WERI-Rb-1 (cell line): ENCODE measurements around the gene EVX2.

Source experiments
- DNase-seq: peaks from one replicate; pipeline ENCODE4 v3.0.0-alpha.2; 2020
- H3K27ac ChIP-seq: fragments of 250-450 bp; sonication (Bioruptor Pico); 2 replicates; pipeline ENCODE4 v1.5.1; 2020; ENCODE audit warnings: mild to moderate bottlenecking, moderate library complexity
- H3K27me3 ChIP-seq: fragments of 250-450 bp; sonication (Bioruptor Pico); 2 replicates; pipeline ENCODE4 v1.5.1; 2021; ENCODE audit warnings: mild to moderate bottlenecking, low read depth, moderate library complexity; ENCODE audit not compliant: insufficient read depth, severe bottlenecking
- H3K36me3 ChIP-seq: fragments of 250-450 bp; sonication (Bioruptor Pico); 2 replicates; pipeline ENCODE4 v1.5.1; 2020; ENCODE audit warnings: mild to moderate bottlenecking, moderate library complexity
- H3K4me3 ChIP-seq: 2 replicates; pipeline ENCODE4 v1.5.1; 2011; ENCODE audit warnings: low read depth, mild to moderate bottlenecking, control low read depth, low read length
- H3K9me3 ChIP-seq: fragments of 250-450 bp; sonication (Bioruptor Pico); 2 replicates; pipeline ENCODE4 v1.5.1; 2021; ENCODE audit warnings: mild to moderate bottlenecking, moderate library complexity; ENCODE audit not compliant: severe bottlenecking
- CTCF ChIP-seq: IDR thresholded peaks from 2 replicates; pipeline ENCODE4 v1.5.1; 2011; ENCODE audit warnings: low read depth, mild to moderate bottlenecking, control low read depth, inconsistent platforms, low read length

Gene EVX2

GRCh38 chr2:176097820-176098365, 14.1 kb upstream of the EVX2 start:
- peaks cover 11% of the 10 kb centered on the region for H3K9me3 ChIP-seq
- H3K4me3 ChIP-seq = peak overlapping the region; percentile 9; the same call in 1 of the 2 replicates
- no peak for DNase-seq
- TF ChIP-seq CTCF = no peak
- H3K27me3 ChIP-seq = peaks cover 100% of the 10 kb centered on the region
- H3K27ac ChIP-seq = no peak overlapping the region
- H3K36me3 ChIP-seq = no peaks in the 10 kb centered on the region

- H3K36me3 ChIP-seq = no peaks in the 10 kb centered on the region
- no peak overlapping the region for H3K27ac ChIP-seq
- H3K27me3 ChIP-seq = peaks cover 97% of the 10 kb centered on the region
- peak overlapping the region; percentile 43 for H3K4me3 ChIP-seq
- H3K9me3 ChIP-seq = peaks cover 11% of the 10 kb centered on the region
- peak; percentile 94 for TF ChIP-seq CTCF
- DNase-seq = peak; percentile 77
Measured at GRCh38 chr2:176096986-176097819, 13.4 kb upstream of the EVX2 start.

GRCh38 chr2:176096243-176096985, 12.7 kb upstream of the EVX2 start:
- Histone ChIP-seq H3K9me3 (peaks cover 11% of the 10 kb centered on the region), H3K27ac (no peak overlapping the region)
- DNase-seq = no peak

GRCh38 chr2:176095421-176095820, 11.7 kb upstream of the EVX2 start:
- H3K4me3 ChIP-seq = no peak overlapping the region
- H3K27me3 ChIP-seq = peaks cover 97% of the 10 kb centered on the region
- no peak for DNase-seq
- H3K9me3 ChIP-seq = peaks cover 9% of the 10 kb centered on the region
- no peak overlapping the region for H3K27ac ChIP-seq
- no peaks in the 10 kb centered on the region for H3K36me3 ChIP-seq
- TF ChIP-seq CTCF = no peak

More at GRCh38 chr2:176096243-176096985, 12.7 kb upstream of the EVX2 start:
- Histone ChIP-seq H3K27me3 (peaks cover 97% of the 10 kb centered on the region), H3K36me3 (no peaks in the 10 kb centered on the region), H3K4me3 (0 out of 2 replicates have a peak overlapping the region, but pooled peaks have one; percentile 43)
- TF ChIP-seq CTCF = no peak

GRCh38 chr2:176094349-176094748, 10.6 kb upstream of the EVX2 start:
- no peak for TF ChIP-seq CTCF
- Histone ChIP-seq H3K4me3 (no peak overlapping the region), H3K27me3 (peaks cover 97% of the 10 kb centered on the region), H3K36me3 (no peaks in the 10 kb centered on the region), H3K27ac (no peak overlapping the region), H3K9me3 (no peaks in the 10 kb centered on the region)
- DNase-seq = no peak
